A549 (cell line): Measurements from ENCODE around the gene NOX3.

Experiments
- FOXS1 ChIP-seq: fragments of 250-450 bp; sonication (Bioruptor Pico); IDR thresholded peaks from 2 replicates; pipeline ENCODE4 v1.5.0; 2020; ENCODE audit warnings: mild to moderate bottlenecking, moderate library complexity
- PHF8 ChIP-seq: fragments of 200-600 bp; sonication (generic); IDR thresholded peaks from 2 replicates; pipeline ENCODE4 v1.6.1; 2016; ENCODE audit warnings: low read depth, mild to moderate bottlenecking, antibody characterized with exemption, moderate library complexity, borderline replicate concordance

GRCh38 chr6:155395339-155395738 is 60.3 kb downstream of the NOX3 start:
- TF ChIP-seq FOXS1 (CRISPR knock-in tag), result no peak
- TF ChIP-seq PHF8, result no peak
